Lower lobe of right lung (tissue), 2 donors: ENCODE results near the gene URB1. TPM values are rescaled to one million over a fixed set of nuclear protein-coding genes. Genes with fewer than 3 reads are reported as not detected.

ENCODE experiments used
- ATAC-seq, 2 donors: fragments of 200-7000 bp; cut with Tn5 transposase; one replicate each; pipeline ENCODE4 v1.9.1; 2020 to 2022; ENCODE audit warnings: mild to moderate bottlenecking in 2 of 2, moderate library complexity in 2 of 2
- DNase-seq: peaks from one replicate; pipeline ENCODE4 v3.0.0-alpha.2; 2020
- H3K27ac ChIP-seq: fragments of 200-600 bp; one replicate; pipeline ENCODE4 v1.8.0; 2022
- H3K27me3 ChIP-seq: fragments of 200-600 bp; one replicate; pipeline ENCODE4 v1.8.0; 2022; ENCODE audit warnings: low read depth
- H3K36me3 ChIP-seq: fragments of 200-600 bp; one replicate; pipeline ENCODE4 v1.8.0; 2022; ENCODE audit warnings: mild to moderate bottlenecking
- H3K4me1 ChIP-seq: fragments of 200-600 bp; one replicate; pipeline ENCODE4 v1.8.0; 2022
- H3K4me3 ChIP-seq: fragments of 200-600 bp; one replicate; pipeline ENCODE4 v1.8.0; 2022; ENCODE audit warnings: mild to moderate bottlenecking
- H3K9me3 ChIP-seq: fragments of 200-600 bp; one replicate; pipeline ENCODE4 v1.8.0; 2022
- CTCF ChIP-seq: fragments of 200-600 bp; IDR thresholded peaks from one replicate; pipeline ENCODE4 v1.8.0; 2022; ENCODE audit warnings: antibody characterized with exemption, mild to moderate bottlenecking
- intact Hi-C: fragments of 100-400 bp; cut with DNase I; formaldehyde crosslinking; loops from one replicate; pipeline ENCODE4 v1.11.0; 2022
- total RNA-seq: library from RNA; stranded (reverse); fragmentation: NEBNext Ultra II Directional; extraction: Animal tissue kit (Norgen Biotek cat#: 25700); gene quantifications from one replicate; pipeline ENCODE4 v1.2.1, GENCODE V29; 2021
- donor health status: DM: no; HTN: yes; CAD: no; lungs with severe emphysema.

URB1 gene
- total RNA-seq, 1 donor from 2014 or later = 10.3 TPM

GRCh38 chr21:32298148-32298559 lies 94.7 kb downstream of the URB1 start:
- ATAC-seq = peak; percentile 41 to 42

GRCh38 chr21:32297449-32297848 lies 95.4 kb downstream of the URB1 start:
- no peaks in the 10 kb centered on the region for H3K4me1 ChIP-seq
- H3K4me3 ChIP-seq = no peak overlapping the region
- no peak for DNase-seq
- intact Hi-C loops = no loop called here
- no peaks in the 10 kb centered on the region for H3K36me3 ChIP-seq
- no peak for TF ChIP-seq CTCF
- H3K9me3 ChIP-seq = no peaks in the 10 kb centered on the region
- no peaks in the 10 kb centered on the region for H3K27me3 ChIP-seq
- H3K27ac ChIP-seq = peak overlapping the region; percentile 24
- no peak for ATAC-seq

More at GRCh38 chr21:32298148-32298559, 94.7 kb downstream of the URB1 start:
- H3K9me3 ChIP-seq = no peaks in the 10 kb centered on the region
- DNase-seq = no peak
- intact Hi-C loops = no loop called here
- H3K27ac ChIP-seq = peak overlapping the region; percentile 24
- no peak for TF ChIP-seq CTCF
- no peaks in the 10 kb centered on the region for H3K27me3 ChIP-seq
- H3K4me3 ChIP-seq = no peak overlapping the region
- no peaks in the 10 kb centered on the region for H3K36me3 ChIP-seq
- H3K4me1 ChIP-seq = no peaks in the 10 kb centered on the region

- H3K27me3 ChIP-seq = no peaks in the 10 kb centered on the region
- intact Hi-C loops = no loop called here
- H3K9me3 ChIP-seq = no peaks in the 10 kb centered on the region
- no peaks in the 10 kb centered on the region for H3K36me3 ChIP-seq
- DNase-seq (no peak), ATAC-seq (no peak)
- TF ChIP-seq CTCF = no peak
- H3K27ac ChIP-seq = no peak overlapping the region
- H3K4me1 ChIP-seq = no peaks in the 10 kb centered on the region
- H3K4me3 ChIP-seq = no peak overlapping the region
Measured at GRCh38 chr21:32285476-32285875, 107.3 kb downstream of the URB1 start.

- Histone ChIP-seq H3K36me3 (no peaks in the 10 kb centered on the region), H3K27ac (no peak overlapping the region), H3K9me3 (no peaks in the 10 kb centered on the region), H3K27me3 (no peaks in the 10 kb centered on the region), H3K4me1 (peaks cover 13% of the 10 kb centered on the region), H3K4me3 (no peak overlapping the region)
- ATAC-seq = no peak
- intact Hi-C loops = no loop called here
- TF ChIP-seq CTCF = no peak
- no peak for DNase-seq
Measured at GRCh38 chr21:32282992-32283391, 109.8 kb downstream of the URB1 start.

- H3K4me1 ChIP-seq = peaks cover 17% of the 10 kb centered on the region
- H3K4me3 ChIP-seq = no peak overlapping the region
- H3K27ac ChIP-seq = no peak overlapping the region
- no peak for DNase-seq
- ATAC-seq = no peak
- H3K36me3 ChIP-seq = no peaks in the 10 kb centered on the region
- intact Hi-C loops = no loop called here
- H3K9me3 ChIP-seq = no peaks in the 10 kb centered on the region
- TF ChIP-seq CTCF = no peak
- no peaks in the 10 kb centered on the region for H3K27me3 ChIP-seq
Measured at GRCh38 chr21:32281531-32281930, 111.3 kb downstream of the URB1 start.

GRCh38 chr21:32279377-32279680 lies 113.5 kb downstream of the URB1 start:
- no peak for TF ChIP-seq CTCF
- Histone ChIP-seq H3K27me3 (no peaks in the 10 kb centered on the region), H3K27ac (peak overlapping the region; percentile 68), H3K4me1 (peaks cover 17% of the 10 kb centered on the region), H3K4me3 (peak overlapping the region; percentile 95), H3K36me3 (no peaks in the 10 kb centered on the region), H3K9me3 (no peaks in the 10 kb centered on the region)
- DNase-seq (no peak), ATAC-seq (no peak)
- intact Hi-C loops = no loop called here
